HTR-8/SVneo (cell line): ENCODE data around the gene CYSRT1.
A peak's percentile ranks its signal among the peaks of the same experiment; 100 is the strongest.

ENCODE experiments used
- DNase-seq: peaks from one replicate; pipeline ENCODE4 v3.0.0; 2011; ENCODE audit warnings: low spot score, mixed read lengths; ENCODE audit not compliant: insufficient read length
- FAIRE-seq: peaks from 2 replicates; lab custom pipeline; 2011; peaks lifted over from hg19 to GRCh38; lab: Jason Lieb, UNC

CYSRT1 gene, protein sequence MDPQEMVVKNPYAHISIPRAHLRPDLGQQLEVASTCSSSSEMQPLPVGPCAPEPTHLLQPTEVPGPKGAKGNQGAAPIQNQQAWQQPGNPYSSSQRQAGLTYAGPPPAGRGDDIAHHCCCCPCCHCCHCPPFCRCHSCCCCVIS

DNA sequence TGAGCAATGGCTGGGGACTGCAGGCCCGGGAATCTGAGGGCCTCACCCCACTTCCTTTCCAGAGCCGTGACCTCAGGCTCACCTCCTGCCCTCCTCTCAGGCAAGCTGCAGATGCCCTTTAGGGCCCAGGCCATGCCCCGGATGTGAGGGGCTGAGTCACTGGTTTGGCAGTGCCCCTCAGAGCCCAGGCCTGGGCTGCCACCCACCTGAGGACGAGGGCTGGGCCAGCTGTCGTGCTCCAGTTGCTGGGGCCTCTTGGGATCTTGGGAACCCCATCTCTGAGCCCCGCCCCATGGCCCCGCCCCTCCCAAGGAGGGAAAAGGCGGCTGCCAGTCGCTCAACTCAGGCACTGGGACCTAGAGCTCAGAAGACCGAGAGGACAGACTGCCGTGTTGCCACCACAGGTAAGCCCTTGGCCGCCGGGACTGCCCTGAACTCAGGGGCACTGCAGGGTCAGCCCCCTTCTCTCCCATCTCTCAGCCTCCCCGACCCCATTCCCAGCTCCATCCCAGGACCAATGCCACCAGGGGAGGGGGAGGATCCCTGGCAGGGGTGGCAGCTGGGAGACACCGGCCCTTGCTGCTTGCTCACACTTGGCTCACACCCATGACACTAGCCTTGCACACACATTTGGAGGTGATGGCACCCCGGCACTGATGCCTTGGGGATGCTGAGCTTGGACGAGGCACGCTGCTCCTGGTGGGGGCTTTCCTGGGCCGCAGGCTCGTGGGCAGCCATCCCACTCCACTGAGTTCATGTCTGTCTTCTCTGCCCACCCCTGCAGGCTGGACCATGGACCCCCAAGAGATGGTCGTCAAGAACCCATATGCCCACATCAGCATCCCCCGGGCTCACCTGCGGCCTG, at the start of gene CYSRT1:
TSS of gene CYSRT1 (plus strand) at position 345 of the 865 bp plus-strand sequence. CDS start at position 793, 448 bp downstream.
- DNase-seq (no peak), FAIRE-seq (no peak)

DNA sequence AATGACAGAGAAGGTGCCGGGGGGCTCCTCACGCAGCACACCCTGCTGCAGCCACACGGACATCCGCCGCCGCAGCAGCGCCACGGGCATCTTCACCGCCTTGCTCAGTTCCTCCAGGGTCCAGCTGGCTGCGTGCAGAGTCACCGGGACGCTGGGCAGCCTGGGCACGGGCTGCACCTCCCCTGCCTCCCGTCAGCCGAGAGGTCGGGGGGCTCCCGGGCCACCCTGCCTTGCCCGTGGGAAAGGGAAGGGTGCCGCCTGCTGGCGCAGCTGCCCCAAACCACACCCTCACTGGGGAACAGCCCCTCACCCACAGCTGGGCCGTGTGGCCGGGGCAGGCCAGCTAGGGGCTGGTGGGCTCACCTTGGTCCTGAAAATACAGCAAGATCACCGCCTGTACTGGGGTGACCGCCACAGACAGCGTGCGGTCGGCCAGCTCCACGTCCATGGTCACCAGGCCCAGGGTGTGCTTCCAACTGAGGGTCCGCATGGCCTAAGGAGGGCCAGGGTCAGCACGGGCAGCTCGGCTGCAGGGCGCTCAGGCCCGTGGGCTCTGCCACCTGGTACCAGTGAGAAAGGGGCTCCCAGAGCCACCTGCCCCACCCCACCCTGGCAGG, 49.5 kb upstream of the CYSRT1 start:
- DNase-seq: no peak
- FAIRE-seq: no peak

DNA sequence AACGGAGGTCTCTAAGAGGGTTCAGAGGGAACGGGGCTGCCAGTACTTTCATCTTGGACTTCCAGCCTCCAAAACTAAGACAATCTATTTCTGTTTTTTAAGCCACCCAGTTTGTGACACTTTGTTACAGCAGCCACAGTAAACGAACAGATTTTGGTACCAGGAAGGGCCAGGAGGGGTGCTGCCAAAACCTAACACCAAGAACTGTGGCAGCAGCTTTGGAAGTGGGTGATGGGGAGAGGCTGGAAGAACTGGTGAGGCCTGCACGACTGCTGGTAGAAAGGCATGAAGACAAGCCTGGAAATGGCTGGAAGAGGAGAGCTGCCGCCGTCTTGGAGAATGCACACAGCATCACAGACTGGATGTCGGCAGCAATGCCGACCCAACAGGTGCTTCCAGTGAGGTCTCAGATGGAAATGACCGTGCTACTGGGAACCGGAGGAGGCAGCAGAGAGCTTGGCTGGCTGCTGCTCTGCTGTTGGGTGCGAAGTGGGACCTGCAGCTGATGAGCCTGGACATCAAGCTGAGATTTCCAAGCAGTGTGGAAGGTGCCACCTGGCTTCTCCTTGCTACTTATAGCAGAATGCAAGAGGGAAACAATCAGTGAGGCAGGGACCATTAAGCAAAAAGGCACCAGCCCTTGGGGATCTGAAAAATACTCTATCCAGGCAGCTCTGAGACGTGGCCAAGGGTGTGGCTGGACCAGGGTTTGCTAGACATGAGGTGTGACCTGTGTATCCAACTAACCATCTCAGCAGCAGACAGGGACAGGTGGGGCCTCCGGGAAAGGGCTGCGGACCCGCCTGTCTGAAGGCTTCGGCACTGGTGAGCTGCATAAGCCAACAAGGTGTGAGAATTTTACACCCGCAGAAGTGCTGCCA, 48.4 kb upstream of the CYSRT1 start:
- FAIRE-seq (no peak), DNase-seq (no peak)

DNA sequence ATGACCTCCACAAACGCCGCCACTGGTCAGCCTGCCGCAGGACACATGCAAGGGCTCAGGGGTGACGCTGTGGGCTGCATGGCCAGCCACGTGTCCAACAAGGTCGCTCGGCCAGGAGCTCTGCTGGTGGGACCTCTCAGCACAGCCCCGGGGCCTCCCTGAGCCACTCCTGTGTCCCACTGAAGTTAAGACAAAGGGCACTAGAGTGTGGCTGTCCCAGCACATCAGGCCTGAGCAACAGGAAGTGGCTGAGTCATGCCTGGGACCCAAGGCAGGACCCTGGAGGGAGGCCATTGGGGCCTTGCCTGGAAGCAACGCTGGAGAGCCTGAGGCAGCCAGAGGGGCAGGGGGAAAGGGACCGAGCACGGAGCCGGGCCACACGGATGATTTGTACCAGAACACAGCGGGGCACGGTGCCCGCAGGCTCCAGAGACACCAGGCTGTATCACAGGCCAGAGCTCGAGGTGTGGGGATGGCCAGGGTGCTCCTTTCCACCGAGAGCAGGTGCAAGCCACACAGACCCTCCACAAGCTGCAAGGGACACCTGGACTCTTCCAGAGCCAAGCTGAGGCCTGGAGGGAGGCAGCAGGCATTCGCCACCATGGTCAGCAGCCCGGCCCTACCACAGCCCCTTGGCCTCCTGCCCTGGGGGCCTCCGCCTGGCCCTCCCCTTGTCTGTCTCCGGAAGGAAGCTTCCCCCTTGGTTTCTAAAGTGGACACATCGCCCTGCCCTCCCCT, 46.6 kb upstream of the CYSRT1 start:
- no peak for FAIRE-seq
- DNase-seq: no peak

DNA sequence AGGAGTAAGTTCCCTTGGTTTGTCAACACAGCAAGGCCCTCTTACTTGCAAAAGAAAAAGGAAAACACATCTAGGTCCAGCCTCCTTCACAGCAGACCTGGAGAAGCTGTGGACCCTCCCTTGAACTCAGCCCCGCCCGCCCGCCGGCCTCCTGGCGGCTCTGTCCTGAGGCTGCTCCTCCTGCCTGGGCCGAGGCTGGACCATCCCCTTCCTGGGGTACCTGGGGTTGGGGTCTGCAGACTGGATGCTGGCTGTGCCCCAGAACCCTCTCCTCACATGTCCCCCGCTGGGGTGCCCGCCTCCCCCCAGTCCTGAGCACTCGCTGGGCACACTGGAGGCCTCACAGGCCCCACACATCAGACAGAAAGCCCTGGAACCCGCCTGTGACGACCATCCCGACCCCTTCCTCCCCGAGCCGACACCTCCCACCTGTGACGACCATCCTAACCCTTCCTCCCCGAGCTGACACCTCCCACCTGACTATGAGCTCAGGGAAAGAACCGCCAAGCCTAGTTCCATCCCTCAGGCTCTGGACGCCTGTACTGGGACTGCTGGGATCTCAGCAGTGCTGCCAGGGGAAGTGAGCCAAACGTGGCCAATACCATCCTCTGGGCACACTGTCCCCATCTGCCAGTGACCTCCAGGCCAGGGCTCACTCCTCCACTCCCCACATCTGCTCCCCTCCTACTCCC, 45.9 kb upstream of the CYSRT1 start:
- FAIRE-seq (no peak), DNase-seq (no peak)

DNA sequence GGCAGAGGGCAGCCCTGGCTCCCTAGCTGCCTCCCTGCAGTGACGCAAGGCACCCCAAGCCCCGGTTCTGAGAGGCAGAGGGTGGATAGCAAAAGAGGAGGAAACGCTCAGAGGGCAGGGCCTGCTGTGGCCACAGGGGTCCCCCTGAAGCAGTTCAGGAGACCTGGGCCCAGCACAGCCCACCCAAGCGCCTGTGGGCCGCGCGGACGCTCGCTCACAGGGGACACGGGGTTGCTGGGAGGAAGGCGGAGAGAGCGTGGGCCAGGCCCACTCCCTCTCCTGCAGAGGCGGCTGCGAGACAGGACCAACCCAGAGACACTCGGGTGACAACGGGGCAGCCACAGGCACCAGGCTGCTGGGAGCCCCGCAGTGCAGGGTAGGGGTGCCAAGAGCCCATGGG, 45.2 kb upstream of the CYSRT1 start:
- no peak for DNase-seq
- no peak for FAIRE-seq

DNA sequence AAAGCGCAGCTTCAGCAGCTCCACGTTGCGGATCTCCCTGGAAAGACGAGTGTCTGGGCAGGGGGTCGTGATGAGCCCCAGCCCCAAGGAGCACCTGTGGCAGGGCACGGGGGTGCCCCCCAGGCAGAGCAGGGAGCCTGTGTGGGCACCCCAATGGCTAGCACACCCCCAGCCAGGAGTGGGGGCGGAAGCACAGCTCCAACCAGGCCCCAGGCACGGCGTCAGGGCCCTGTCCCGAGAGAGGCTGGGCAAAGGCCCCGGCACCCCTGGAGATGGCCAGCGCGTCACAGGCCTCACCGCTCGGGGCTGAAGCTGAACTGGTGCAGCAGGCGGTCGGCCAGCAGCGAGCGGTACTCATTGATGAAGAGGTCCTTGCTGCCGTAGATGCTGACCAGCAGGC, 44.5 kb upstream of the CYSRT1 start:
- DNase-seq (no peak), FAIRE-seq (no peak)

DNA sequence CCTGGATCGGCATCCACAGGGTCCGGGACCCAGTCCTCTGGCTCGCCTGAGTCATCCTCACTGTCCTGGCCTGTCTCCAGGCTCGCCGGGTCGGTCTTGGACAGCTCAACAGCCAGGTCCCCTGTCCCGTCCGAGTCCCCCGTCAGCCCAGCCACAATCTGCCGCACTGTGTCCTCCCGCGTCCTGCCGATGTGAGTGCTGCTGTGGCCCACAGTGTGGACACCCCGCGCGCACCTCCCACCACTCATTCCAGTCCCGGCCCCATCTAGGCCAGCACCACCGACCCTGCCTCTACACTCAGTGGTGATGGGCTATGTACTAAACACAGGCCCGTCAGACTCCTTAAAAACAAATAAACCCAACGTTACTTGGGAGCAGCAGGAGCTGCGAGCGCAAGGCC, 43.3 kb upstream of the CYSRT1 start:
- no peak for DNase-seq
- no peak for FAIRE-seq

DNA sequence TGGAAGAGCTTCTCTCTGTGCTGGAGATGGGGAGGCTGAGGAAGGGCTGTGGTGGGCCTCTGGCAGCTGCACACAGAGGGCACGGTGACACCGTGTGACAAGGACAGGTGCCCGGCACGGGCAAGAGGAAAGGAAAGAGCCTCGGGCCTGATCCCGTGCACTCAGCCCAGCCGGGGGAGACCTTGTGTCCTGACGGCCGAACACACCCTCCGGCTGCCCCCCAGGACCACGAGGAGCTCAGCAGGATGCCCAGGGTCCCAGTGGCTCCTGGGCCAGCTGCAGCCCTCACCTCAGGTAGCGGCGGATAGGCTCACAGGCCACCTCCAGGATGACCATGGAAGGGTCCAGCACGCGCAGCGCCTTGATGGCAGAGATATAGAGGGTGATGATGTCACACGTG, 42.1 kb upstream of the CYSRT1 start:
- DNase-seq (no peak), FAIRE-seq (no peak)

DNA sequence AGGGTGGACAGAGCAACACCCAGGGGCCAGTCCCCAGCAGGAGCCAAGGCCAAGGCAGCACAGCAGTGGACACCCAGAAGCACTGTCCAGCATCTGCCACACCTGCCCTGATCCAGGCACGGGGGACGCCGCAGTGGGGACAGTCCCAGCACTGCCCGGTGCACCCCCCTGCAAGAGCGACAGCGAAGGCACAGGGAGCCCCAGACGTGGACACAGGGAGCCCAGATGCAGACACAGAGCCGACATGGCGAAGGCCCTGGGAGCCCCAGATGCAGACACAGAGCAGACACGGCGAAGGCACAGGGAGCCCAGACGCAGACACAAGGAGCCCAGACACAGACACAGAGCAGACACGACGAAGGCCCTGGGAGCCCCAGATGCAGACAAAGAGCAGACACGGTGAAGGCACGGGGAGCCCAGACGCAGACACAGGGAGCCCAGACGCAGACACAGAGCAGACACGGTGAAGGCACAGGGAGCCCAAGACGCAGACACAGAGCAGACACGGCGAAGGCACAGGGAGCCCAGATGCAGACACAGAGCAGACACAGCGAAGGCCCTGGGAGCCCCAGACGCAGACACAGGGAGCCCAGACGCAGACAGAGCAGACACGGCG, 40.9 kb upstream of the CYSRT1 start:
- no peak for FAIRE-seq

DNA sequence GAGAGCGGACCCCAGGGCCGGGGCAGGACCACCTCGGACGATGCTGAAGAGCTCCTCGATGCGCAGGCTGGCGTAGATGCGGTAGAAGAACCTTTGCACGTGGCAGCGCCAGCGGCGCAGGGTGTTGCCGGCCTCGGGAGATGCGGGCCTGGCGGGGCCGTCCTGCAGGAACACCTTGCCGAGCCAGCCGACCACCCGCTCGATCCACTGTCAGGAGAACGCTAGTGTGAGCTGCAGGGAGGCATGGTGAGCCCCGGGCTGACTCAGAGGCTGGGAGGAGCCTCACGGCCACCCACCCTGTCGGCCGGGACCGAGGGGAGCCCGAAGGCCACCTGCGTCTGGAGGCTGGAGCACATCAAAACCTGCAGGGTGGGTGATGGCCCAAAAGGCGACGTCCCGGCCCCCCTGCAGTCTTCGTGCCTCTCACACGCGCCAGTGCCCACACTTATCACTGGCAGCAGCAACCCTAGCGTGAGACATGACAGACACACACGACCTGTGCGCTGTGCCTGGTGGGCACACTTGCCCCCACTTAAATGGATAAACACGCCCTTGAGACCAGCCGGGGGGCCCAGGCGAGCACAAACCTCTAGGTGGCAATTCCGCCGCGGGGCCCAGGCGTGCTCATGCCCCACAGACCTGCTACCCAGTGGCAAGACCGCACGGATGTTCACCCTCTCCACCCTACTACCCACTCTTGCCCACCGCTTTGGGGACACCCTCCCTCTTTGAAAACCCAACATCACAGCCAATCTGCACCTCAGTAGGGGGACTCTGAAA, 39.9 kb upstream of the CYSRT1 start:
- FAIRE-seq (no peak), DNase-seq (no peak)

More for the DNA sequence above, 40.9 kb upstream of the CYSRT1 start:
- no peak for DNase-seq

DNA sequence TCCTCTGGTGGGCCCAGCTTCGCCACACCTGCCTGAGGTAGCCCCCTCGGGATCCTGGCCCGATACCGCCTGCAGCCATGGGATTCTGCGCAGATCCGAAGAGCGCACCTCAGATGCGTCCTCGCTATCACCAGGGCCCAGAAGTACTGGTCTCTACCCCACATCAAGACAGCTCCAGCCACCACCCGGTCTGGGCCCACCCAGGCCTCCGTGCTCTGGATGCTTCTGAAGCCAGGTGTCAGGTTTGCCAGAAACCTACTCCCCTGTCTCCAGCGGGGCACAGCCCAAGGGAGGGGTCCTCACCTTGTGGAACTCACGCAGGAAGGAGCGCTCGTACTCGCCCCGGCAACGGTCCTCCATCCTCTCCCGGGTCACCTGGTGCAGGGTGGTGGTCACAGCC, 39.1 kb upstream of the CYSRT1 start:
- no peak for FAIRE-seq
- no peak for DNase-seq

DNA sequence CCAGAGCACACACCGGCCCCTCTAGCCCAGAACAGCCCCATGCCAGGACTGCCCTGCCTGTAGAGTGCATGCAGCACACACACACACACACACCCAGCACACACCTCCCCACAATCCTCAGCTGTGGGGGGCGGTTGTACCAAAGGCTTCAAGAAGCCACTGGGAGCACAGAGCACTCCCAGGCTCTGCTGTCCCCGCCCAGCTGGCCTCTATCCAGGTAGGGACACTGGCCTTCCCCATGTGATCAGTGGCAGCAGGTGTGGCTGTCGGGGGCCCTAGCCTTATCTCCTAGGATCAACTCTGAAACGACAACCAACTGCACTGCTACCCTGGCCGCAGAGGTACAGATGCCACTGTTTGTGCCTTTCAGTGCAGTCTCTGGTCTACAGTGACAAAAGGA, 38.6 kb upstream of the CYSRT1 start:
- DNase-seq (no peak), FAIRE-seq (no peak)

DNA sequence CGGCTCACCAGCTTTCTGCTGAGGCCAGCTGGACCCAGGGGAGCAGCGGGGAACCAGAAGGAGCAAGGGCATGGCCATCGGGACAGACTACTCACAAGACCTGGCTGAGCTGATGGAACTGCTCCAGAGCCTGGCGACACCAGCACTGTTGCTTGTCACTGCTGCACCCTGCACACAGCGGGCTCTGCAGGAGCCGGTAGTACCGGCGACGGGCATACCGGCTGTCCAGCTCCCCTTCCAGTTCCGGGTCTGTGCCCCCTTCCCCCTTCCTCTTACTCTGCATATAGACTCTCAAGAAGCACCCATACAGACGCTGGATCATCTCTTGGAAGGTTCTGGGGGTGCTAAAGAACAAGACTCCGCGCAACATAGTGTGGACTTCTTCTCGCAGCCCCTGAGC, 37.6 kb upstream of the CYSRT1 start:
- FAIRE-seq: no peak
- DNase-seq: no peak

DNA sequence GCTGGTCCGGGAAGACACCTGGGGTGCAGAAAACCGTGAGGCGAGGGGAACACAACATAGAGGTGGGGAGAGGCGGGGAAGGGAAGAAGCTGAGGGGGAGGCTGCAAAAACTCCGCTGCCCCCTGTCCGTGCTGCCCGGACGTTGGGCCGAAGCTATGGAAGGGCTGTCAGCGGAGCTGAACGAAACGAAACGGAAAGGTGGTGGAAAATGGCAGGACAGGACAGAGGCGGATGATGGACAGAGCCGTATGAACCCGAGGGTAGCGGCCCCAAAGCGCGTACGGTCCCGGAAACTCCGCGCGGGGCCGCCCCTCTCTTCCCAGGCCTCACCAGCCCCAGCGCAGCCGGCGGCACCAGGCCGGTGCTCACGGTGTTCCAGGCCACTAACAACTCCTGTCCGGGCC, 36.9 kb upstream of the CYSRT1 start:
- DNase-seq (no peak), FAIRE-seq (no peak)

DNA sequence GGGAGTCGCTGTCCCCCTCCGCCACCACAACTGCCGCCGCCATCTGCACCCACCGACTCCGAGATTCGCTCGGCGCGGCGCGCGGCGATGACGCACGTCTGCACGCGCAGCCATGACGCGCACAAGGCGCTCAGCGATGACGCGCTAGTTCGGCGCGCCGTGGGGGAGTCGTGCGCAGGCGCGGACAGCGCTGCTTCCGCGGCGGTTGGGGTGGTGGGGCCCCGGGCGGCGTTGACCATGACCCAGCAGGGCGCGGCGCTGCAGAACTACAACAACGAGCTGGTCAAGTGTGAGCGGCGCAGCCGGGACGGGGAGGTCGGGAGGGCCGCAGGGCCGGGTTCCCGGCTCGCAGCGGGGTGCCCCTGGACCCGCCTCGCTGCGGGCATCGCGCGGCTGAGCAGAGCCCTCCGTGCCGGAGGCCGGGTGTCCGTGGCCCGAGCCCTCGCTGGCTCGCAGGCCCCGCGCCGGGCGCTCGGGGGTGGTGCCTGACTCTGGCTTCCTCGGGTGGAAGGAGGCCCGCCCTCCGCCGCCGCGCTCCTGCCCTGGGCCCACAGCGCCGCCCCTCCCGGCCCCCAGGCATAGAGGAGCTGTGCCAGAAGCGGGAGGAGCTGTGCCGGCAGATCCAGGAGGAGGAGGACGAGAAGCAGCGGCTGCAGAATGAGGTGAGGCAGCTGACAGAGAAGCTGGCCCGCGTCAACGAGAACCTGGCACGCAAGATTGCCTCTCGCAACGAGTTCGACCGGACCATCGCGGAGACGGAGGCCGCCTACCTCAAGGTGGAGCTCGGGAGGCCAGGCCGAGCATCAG, 36.3 kb upstream of the CYSRT1 start, which contains the start of the genes ANAPC2 and SSNA1:
TSS of gene ANAPC2 (minus strand) at position 71 of the 807 bp plus-strand sequence. CDS start at position 43, 28 bp downstream.
TSS of gene SSNA1 (plus strand) at position 187 of the 807 bp plus-strand sequence. CDS start at position 238, 51 bp downstream.
- peak; percentile 97 for FAIRE-seq
- DNase-seq: peak; percentile 86
